ENCODE data around the gene CERS2. TPM values are rescaled to one million over a fixed set of nuclear protein-coding genes. Genes with fewer than 3 reads are reported as not detected.
A peak's percentile ranks its signal among the peaks of the same experiment; 100 is the strongest.

Gene CERS2
- total and polyA plus RNA-seq, 2 of the 13 experiments (the other 11 are each of a cell fraction or from before 2014, with no cell fraction given): 269 to 298 TPM

DNA sequence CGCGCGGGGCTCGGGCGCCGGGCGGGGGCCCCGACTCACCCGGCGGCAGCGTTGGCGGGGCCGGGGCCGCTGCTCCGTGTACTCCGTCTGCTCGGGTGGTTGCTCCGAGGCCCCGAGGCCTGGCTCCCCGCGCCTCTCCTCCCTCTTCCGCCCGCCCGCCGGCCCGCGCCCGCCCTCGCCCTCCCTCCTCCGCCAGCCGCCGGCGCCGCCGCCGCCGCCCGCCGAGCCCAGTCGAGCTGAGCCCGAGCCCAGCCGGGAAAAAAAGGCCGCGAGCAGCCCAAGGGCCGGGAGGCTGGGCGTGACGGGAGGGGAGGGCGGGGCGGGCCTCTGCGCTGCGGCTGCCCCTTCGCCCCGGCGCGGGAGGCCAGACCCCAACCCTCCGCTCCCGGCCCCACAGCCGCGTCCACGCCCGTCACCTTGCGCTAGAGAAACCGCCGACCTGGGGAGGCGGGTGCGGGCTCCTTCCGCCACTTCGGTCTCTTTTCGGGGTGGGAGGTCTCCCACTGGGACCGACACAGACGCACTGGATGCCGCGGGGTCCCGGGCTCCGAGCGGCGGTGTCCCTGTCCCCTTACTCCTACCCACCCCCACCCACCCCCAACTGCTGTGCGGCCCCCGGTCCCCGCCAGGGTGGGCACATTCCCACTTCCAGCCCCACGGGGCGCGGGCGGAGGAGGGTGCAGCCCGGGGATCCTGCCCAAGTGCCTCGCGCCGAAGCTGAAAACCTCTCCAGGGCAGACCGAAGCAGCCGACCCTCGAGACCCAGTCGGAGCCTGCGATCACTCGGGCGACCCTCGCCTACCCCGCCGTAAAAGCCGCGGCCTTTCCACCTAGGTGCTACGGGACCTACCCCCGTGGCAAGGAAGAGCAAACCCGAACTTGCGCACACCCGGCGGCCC, at the start of gene CERS2 (continued):
- TF ChIP-seq, protein P1, sequence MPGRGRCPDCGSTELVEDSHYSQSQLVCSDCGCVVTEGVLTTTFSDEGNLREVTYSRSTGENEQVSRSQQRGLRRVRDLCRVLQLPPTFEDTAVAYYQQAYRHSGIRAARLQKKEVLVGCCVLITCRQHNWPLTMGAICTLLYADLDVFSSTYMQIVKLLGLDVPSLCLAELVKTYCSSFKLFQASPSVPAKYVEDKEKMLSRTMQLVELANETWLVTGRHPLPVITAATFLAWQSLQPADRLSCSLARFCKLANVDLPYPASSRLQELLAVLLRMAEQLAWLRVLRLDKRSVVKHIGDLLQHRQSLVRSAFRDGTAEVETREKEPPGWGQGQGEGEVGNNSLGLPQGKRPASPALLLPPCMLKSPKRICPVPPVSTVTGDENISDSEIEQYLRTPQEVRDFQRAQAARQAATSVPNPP (CRISPR knock-in tag; IDR thresholded peaks at IDR 0.05): no peak
- TF ChIP-seq, protein P2, sequence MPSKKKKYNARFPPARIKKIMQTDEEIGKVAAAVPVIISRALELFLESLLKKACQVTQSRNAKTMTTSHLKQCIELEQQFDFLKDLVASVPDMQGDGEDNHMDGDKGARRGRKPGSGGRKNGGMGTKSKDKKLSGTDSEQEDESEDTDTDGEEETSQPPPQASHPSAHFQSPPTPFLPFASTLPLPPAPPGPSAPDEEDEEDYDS (CRISPR knock-in tag; IDR thresholded peaks at IDR 0.05): peak; percentile 40; the same call in 1 of the 2 replicates
- TF ChIP-seq, protein P3, sequence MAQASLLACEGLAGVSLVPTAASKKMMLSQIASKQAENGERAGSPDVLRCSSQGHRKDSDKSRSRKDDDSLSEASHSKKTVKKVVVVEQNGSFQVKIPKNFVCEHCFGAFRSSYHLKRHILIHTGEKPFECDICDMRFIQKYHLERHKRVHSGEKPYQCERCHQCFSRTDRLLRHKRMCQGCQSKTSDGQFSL (CRISPR knock-in tag; IDR thresholded peaks at IDR 0.05): no peak
- TF ChIP-seq FOSL2 (CRISPR knock-in tag; IDR thresholded peaks at IDR 0.05) (no peak; the same call in 1 of the 2 replicates), DMAP1 (CRISPR knock-in tag; IDR thresholded peaks at IDR 0.05) (0 out of 2 replicates have a peak, but pooled peaks have one; percentile 39), HHEX (CRISPR knock-in tag; IDR thresholded peaks at IDR 0.05) (no peak), ZMYM3 (CRISPR knock-in tag; IDR thresholded peaks at IDR 0.05) (no peak), PHF8 (CRISPR knock-in tag; IDR thresholded peaks at IDR 0.05) (peak; percentile 73; the same call in 1 of the 2 replicates), ZSCAN12 (CRISPR knock-in tag; IDR thresholded peaks at IDR 0.05) (no peak), KLF12 (CRISPR knock-in tag; IDR thresholded peaks at IDR 0.05; ENCODE audit: borderline replicate concordance) (no peak), ZNF792 (CRISPR knock-in tag; IDR thresholded peaks at IDR 0.05) (0 out of 2 replicates have a peak, but pooled peaks have one; percentile 14), REL (CRISPR knock-in tag; conservative IDR thresholded peaks at IDR 0.05) (0 out of 2 replicates have a peak, but pooled peaks have one; percentile 42)
- TF ChIP-seq, protein P4, sequence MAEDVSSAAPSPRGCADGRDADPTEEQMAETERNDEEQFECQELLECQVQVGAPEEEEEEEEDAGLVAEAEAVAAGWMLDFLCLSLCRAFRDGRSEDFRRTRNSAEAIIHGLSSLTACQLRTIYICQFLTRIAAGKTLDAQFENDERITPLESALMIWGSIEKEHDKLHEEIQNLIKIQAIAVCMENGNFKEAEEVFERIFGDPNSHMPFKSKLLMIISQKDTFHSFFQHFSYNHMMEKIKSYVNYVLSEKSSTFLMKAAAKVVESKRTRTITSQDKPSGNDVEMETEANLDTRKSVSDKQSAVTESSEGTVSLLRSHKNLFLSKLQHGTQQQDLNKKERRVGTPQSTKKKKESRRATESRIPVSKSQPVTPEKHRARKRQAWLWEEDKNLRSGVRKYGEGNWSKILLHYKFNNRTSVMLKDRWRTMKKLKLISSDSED (CRISPR knock-in tag; IDR thresholded peaks at IDR 0.05): no peak
- TF ChIP-seq, protein P5, sequence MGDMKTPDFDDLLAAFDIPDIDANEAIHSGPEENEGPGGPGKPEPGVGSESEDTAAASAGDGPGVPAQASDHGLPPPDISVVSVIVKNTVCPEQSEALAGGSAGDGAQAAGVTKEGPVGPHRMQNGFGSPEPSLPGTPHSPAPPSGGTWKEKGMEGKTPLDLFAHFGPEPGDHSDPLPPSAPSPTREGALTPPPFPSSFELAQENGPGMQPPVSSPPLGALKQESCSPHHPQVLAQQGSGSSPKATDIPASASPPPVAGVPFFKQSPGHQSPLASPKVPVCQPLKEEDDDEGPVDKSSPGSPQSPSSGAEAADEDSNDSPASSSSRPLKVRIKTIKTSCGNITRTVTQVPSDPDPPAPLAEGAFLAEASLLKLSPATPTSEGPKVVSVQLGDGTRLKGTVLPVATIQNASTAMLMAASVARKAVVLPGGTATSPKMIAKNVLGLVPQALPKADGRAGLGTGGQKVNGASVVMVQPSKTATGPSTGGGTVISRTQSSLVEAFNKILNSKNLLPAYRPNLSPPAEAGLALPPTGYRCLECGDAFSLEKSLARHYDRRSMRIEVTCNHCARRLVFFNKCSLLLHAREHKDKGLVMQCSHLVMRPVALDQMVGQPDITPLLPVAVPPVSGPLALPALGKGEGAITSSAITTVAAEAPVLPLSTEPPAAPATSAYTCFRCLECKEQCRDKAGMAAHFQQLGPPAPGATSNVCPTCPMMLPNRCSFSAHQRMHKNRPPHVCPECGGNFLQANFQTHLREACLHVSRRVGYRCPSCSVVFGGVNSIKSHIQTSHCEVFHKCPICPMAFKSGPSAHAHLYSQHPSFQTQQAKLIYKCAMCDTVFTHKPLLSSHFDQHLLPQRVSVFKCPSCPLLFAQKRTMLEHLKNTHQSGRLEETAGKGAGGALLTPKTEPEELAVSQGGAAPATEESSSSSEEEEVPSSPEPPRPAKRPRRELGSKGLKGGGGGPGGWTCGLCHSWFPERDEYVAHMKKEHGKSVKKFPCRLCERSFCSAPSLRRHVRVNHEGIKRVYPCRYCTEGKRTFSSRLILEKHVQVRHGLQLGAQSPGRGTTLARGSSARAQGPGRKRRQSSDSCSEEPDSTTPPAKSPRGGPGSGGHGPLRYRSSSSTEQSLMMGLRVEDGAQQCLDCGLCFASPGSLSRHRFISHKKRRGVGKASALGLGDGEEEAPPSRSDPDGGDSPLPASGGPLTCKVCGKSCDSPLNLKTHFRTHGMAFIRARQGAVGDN (CRISPR knock-in tag; IDR thresholded peaks at IDR 0.05): peak; percentile 57
